GM18870 (cell line): ENCODE data around the gene RASAL2.
"Not testable (repeated sequence)": the region's sequence is repeated elsewhere in the genome, so short reads cannot be mapped to it uniquely, and the experiment has no call there.

Experiments
- ATAC-seq: cut with Tn5 transposase; IDR thresholded peaks from one replicate; pipeline ENCODE4 v1.9.1; 2021; ENCODE audit warnings: moderate library complexity; ENCODE audit not compliant: unreplicated experiment

RASAL2 gene

DNA sequence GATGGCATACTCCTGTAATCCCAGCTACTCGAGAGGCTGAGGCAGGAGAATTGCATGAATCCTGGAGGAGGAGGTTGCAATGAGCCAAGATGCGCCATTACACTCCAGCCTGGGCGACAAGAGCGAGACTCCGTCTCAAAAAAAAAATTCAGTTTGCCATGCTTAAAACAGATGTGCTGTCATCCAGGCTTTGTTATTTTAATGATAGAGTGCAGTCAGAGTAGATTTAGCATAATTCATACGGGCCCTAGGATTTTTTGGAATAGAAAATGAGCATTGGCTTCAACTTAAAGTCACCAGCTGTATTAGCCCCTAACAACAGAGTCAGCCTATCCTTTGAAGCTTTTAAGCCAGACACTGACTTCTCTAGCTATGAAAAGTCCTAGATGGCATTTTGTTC is 124.6 kb downstream of the RASAL2 start:
- ATAC-seq = no peak

GRCh38 chr1:178220094-178220493 is 126.2 kb downstream of the RASAL2 start:
- no peak for ATAC-seq

DNA sequence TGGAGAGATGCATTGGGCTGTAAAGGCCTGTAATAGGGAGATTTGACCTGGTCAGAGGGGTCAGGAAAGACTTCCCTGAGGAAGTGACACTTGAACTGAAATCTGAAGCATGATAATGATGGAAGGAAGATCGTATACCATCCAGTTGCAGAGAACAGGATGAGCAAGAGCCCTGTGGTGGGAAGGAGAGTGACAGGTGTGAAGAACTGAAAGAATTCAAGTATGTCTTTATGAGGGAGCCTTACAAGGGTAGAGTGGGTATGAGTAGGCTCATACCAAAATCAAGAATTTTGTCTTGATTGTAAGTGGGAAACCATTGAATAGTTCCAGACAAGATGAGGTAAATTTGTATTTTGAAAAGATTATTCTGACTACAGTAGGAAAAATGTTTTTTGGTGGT is 129.4 kb downstream of the RASAL2 start:
- no peak for ATAC-seq

DNA sequence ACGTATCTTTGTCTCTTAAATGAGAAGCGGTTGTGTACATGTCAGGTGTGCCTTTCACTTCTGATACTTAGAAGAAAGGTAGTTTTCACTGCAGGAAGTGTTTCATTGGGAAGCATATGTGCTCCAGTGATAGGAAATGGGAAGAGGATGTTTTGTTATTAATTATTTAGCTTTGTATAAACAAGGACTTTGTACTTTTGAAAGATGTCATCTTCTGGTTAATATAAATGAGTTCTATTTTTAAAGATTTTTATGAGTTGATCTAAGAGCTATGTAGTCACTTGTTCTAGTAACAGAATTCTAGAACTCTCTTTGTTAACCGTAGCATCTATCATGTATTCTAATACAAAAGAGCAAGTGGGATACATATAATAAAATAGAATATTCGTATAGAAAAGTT is 130.5 kb downstream of the RASAL2 start:
- no peak for ATAC-seq

DNA sequence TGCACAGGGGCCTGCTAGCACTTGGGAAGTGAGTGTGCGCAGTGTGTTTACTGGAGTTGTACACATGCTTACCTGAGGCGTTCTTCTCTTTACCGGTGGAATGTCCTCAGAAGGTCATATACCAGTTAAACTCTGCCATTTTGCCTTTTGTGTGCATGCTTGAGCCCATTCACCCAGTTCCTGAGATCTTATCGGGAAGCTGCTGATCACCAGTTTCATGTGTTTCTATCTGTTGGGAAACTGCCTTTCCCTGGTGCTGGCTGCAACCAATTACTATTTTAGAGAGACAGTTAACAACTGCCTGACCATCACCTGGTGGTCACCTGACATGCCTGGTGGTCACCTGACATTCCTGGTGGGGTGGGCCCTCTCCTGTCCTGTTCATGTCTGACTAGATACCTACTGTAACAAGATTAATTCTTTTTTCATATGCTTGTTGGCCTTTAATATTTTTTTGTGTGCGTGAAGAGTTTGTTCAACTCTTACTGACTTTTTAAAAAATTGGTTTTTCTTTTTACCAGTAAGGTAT is 137.0 kb downstream of the RASAL2 start:
- ATAC-seq = no peak

DNA sequence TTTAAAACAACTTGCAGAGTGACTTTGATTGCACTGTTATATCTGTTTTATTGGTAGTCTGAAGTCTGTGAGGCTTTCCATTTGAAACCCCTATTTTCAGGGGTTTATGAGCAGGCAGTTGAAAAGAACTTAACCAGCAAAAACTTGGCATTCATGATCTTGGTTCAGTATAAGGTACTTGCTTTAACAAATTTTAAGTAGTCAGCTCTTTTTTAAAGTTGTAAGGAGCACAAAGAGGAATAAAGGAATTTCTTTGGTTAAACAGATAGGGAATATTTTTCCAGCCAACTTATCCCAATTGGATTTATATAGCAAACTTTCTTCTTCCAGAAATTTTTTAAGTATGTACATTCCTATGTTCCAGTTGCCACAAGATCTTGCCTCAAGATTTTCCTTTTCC is 138.2 kb downstream of the RASAL2 start:
- no peak for ATAC-seq

GRCh38 chr1:178232949-178233348 is 139.0 kb downstream of the RASAL2 start:
- no peak for ATAC-seq

- no peak for ATAC-seq
Measured at GRCh38 chr1:178237121-178237520, 143.2 kb downstream of the RASAL2 start.

- ATAC-seq = no peak
Measured at GRCh38 chr1:178238722-178239510, 145.0 kb downstream of the RASAL2 start.

- ATAC-seq = no peak
Measured at GRCh38 chr1:178241057-178241456, 147.2 kb downstream of the RASAL2 start.

GRCh38 chr1:178241837-178242236 is 147.9 kb downstream of the RASAL2 start:
- no peak for ATAC-seq

GRCh38 chr1:178243119-178243518 is 149.2 kb downstream of the RASAL2 start:
- ATAC-seq = no peak

- ATAC-seq = no peak
Measured at GRCh38 chr1:178243890-178244289, 150.0 kb downstream of the RASAL2 start.

- ATAC-seq = not testable (repeated sequence)
Measured at GRCh38 chr1:178248284-178248683, 154.4 kb downstream of the RASAL2 start.

- ATAC-seq = not testable (repeated sequence)
Measured at GRCh38 chr1:178253581-178253980, 159.7 kb downstream of the RASAL2 start.

- no peak for ATAC-seq
Measured at GRCh38 chr1:178254433-178254832, 160.5 kb downstream of the RASAL2 start.

GRCh38 chr1:178258536-178258935 is 164.6 kb downstream of the RASAL2 start:
- no peak for ATAC-seq

DNA sequence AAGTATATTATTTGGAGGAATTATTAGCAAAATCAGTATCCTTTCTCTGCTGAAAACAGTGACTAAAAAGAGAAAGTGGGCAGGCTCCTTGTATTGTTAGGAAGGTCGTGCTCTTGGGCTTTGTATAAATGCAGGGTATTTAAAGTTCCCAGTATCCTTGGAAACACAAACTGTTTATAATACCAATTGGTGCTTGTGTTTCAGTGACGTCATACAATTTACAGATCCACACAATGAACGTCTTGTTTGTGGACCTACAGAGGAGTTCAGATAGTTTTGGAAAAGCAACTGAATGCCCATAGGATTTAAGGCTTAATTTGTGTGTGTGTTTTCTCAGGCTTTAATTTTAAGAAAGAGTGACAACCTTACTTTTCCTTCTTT is 168.2 kb downstream of the RASAL2 start:
- ATAC-seq = no peak

GRCh38 chr1:178263341-178263740 is 169.4 kb downstream of the RASAL2 start:
- no peak for ATAC-seq

- ATAC-seq = no peak
Measured at GRCh38 chr1:178266113-178266512, 172.2 kb downstream of the RASAL2 start.

- no peak for ATAC-seq
Measured at GRCh38 chr1:178266619-178267066, 172.7 kb downstream of the RASAL2 start.

GRCh38 chr1:178267646-178268094 is 173.8 kb downstream of the RASAL2 start:
- ATAC-seq = no peak

GRCh38 chr1:178271471-178271870 is 177.6 kb downstream of the RASAL2 start:
- no peak for ATAC-seq
